Measurements from ENCODE around the gene PIMREG.

DNA sequence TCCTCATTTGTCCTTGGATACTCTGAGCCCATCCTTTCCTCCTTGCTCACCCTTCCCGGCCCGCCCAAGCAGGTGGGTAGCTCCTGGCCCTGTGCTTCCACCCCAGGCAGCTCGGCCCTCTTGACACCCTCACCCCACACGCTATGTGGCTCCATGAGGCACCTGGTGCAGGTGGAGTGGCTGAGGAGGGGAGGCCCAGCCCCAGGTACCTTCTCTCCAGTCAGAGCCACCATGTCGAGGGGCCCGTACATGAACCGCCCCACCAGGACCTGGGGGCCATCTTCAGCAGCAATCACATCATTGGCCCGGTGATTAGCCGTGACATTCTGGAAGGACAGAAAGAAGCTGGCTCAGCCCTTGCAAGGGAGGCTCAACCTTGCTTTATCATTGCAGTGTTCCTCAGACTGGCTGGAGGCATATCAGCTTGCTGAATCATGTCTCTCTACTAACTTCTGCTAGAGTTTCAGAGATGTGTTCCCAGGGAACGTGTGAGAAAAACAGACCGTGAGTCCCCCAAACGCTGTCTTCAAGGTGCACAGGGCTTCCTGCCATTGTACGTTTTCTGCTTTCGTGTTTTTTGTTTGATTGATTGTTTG is 20.3 kb downstream of the PIMREG start:
- TF ChIP-seq CTCF (IDR thresholded peaks at IDR 0.05; ENCODE audit: low read depth, low read length) (no peak), POLR2A (IDR thresholded peaks at IDR 0.05; ENCODE audit: extremely low read depth, insufficient read length) (no peak), MAX (IDR thresholded peaks at IDR 0.05; ENCODE audit: low read depth, low read length) (no peak), MYC (IDR thresholded peaks at IDR 0.05; ENCODE audit: low read depth, low read length) (no peak)

All from NB4 (cell line).